ENCODE measurements around the gene PPP4R2. TPM values are rescaled to one million over a fixed set of nuclear protein-coding genes. Genes with fewer than 3 reads are reported as not detected.

Gene PPP4R2
- polyA plus RNA-seq, 3 donors = 14.3 to 25.4 (median 18.7) TPM

- no peak for TF ChIP-seq CTCF (IDR thresholded peaks at IDR 0.05)
- intact Hi-C loops (cut with micrococcal nuclease) = no loop called here
- Histone ChIP-seq H3K4me2 (replicated peaks; ENCODE audit: extremely low read depth, low read length, poor library complexity, severe bottlenecking) (no peak overlapping the region), H2AFZ (ENCODE audit: insufficient read depth, low read depth, low read length, poor library complexity, severe bottlenecking) (no peak overlapping the region), H3K27me3 (ENCODE audit: control insufficient read depth in 2 of 2, insufficient read depth in 2 of 2, low read length in 2 of 2) (no peaks in the 10 kb centered on the region), H3K36me3 (replicated peaks in 1 of 2; ENCODE audit: control insufficient read depth in 1 of 2, insufficient read depth in 2 of 2, low read length in 2 of 2) (peaks cover 0 to 9% of the 10 kb centered on the region in 2 donors), H4K20me1 (ENCODE audit: insufficient read depth, low read length) (peaks cover 100% of the 10 kb centered on the region), H3K9ac (ENCODE audit: insufficient read depth, low read length, poor library complexity, severe bottlenecking) (no peak overlapping the region), H3K4me1 (ENCODE audit: control insufficient read depth in 1 of 2, insufficient read depth in 2 of 2, low read length in 2 of 2) (peaks cover 0 to 3% of the 10 kb centered on the region in 2 donors), H3K4me3 (replicated peaks in 1 of 3; ENCODE audit: low read depth in 2 of 3, low read length in 3 of 3) (no peak overlapping the region), H3K27ac (ENCODE audit: low read depth in 1 of 2, low read length in 2 of 2) (peak overlapping the region in 1 of 2 donors; percentile 30), H3K79me2 (ENCODE audit: insufficient read depth, low read length) (peaks cover 100% of the 10 kb centered on the region), H3K9me3 (replicated peaks in 1 of 2; ENCODE audit: control insufficient read depth in 1 of 2, insufficient read depth in 1 of 2, low read length in 2 of 2) (no peaks in the 10 kb centered on the region)
- Mint-ChIP-seq H3K27ac (peak overlapping the region in 1 of 7 donors; percentile 27), H3K9me3 (peaks cover 0 to 1% (median 0%) of the 10 kb centered on the region in 7 donors), H3K4me1 (peaks cover 31% of the 10 kb centered on the region), H3K36me3 (peaks cover 4 to 19% of the 10 kb centered on the region in 2 donors), H3K27me3 (ENCODE audit: low read depth in 3 of 3) (peaks cover 0 to 2% (median 0%) of the 10 kb centered on the region in 3 donors), H3K4me3 (no peak overlapping the region)
- WGBS (ENCODE audit: insufficient coverage) = 0% methylated on average over 1 of the region's 1 CpG
- DNase-seq = peak in 1 of 3 donors; percentile 13
Measured at GRCh38 chr3:73029321-73029796, 32.7 kb downstream of the PPP4R2 start.

DNA sequence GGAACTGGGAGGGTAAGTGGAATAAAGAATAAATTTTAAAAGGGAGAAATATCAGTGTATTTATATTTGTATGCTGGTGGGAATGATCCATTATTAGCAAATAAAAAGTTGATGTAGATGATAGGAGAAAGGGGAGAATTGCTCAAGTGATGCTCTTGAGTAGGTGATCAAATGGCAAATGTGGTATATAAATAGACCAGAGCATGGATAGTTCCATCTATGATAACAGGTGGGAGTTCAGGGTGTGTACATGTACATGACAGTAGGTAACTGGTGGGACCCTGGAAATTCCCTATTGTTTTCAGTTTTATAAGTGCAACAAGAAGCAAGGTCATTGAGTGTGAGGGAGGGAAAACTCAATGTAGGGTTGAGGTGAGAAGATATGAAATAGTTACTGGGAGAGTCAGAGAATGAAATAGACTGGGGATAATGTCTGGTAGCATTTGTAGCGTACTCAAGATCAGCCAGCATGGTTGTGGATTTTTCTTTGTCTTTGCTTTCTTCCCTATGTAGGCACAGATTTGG is 33.5 kb downstream of the PPP4R2 start:
- Histone ChIP-seq H3K27me3 (ENCODE audit: control insufficient read depth in 2 of 2, insufficient read depth in 2 of 2, low read length in 2 of 2) (no peaks in the 10 kb centered on the region), H3K36me3 (replicated peaks in 1 of 2; ENCODE audit: control insufficient read depth in 1 of 2, insufficient read depth in 2 of 2, low read length in 2 of 2) (peaks cover 0 to 9% of the 10 kb centered on the region in 2 donors), H2AFZ (ENCODE audit: insufficient read depth, low read depth, low read length, poor library complexity, severe bottlenecking) (no peak overlapping the region), H3K79me2 (ENCODE audit: insufficient read depth, low read length) (peaks cover 100% of the 10 kb centered on the region), H3K9me3 (replicated peaks in 1 of 2; ENCODE audit: control insufficient read depth in 1 of 2, insufficient read depth in 1 of 2, low read length in 2 of 2) (no peaks in the 10 kb centered on the region), H3K9ac (ENCODE audit: insufficient read depth, low read length, poor library complexity, severe bottlenecking) (no peak overlapping the region), H3K4me2 (replicated peaks; ENCODE audit: extremely low read depth, low read length, poor library complexity, severe bottlenecking) (no peak overlapping the region), H3K4me3 (replicated peaks in 1 of 3; ENCODE audit: low read depth in 2 of 3, low read length in 3 of 3) (no peak overlapping the region), H3K27ac (ENCODE audit: low read depth in 1 of 2, low read length in 2 of 2) (peak overlapping the region in 1 of 2 donors; percentile 30), H3K4me1 (ENCODE audit: control insufficient read depth in 1 of 2, insufficient read depth in 2 of 2, low read length in 2 of 2) (peaks cover 0 to 5% of the 10 kb centered on the region in 2 donors), H4K20me1 (ENCODE audit: insufficient read depth, low read length) (peaks cover 100% of the 10 kb centered on the region)
- no peak for TF ChIP-seq CTCF (IDR thresholded peaks at IDR 0.05)
- WGBS (ENCODE audit: insufficient coverage) = 100% methylated on average over 1 of the region's 1 CpG
- Mint-ChIP-seq H3K9me3 (peaks cover 0 to 1% (median 0%) of the 10 kb centered on the region in 7 donors), H3K4me1 (peaks cover 38% of the 10 kb centered on the region), H3K27me3 (ENCODE audit: low read depth in 3 of 3) (peaks cover 0 to 2% (median 0%) of the 10 kb centered on the region in 3 donors), H3K27ac (peak overlapping the region in 3 of 7 donors; percentile 46 to 64 (median 52)), H3K4me3 (no peak overlapping the region), H3K36me3 (peaks cover 7 to 21% of the 10 kb centered on the region in 2 donors)
- intact Hi-C loops (cut with micrococcal nuclease) = no loop called here
- DNase-seq = no peak

All from CD14-positive monocyte (primary cell).